ENCODE measurements around the gene NFAM1. TPM values are rescaled to one million over a fixed set of nuclear protein-coding genes. Genes with fewer than 3 reads are reported as not detected.

Gene NFAM1
- total and polyA plus RNA-seq, 8 donors = 0.74 to 28.0 (median 0.95) TPM

GRCh38 chr22:42335839-42336378, 96.3 kb downstream of the NFAM1 start:
- no peak for TF ChIP-seq CTCF (IDR thresholded peaks at IDR 0.05)
- ATAC-seq = no peak
- intact Hi-C loops (cut with DNase I) = no loop called here
- H3K4me1 ChIP-seq = no peaks in the 10 kb centered on the region
- H3K27me3 ChIP-seq = peaks cover 0 to 17% of the 10 kb centered on the region in 2 donors
- peak in 1 of 4 donors; percentile 52 for DNase-seq
- no peak overlapping the region for H3K27ac ChIP-seq
- H3K9me3 ChIP-seq = no peaks in the 10 kb centered on the region
- no peak overlapping the region for H3K4me3 ChIP-seq
- no peaks in the 10 kb centered on the region for H3K36me3 ChIP-seq

GRCh38 chr22:42334875-42335512, 97.2 kb downstream of the NFAM1 start:
- DNase-seq (peak in 1 of 4 donors; percentile 53), ATAC-seq (no peak)
- no peak overlapping the region for H3K4me3 ChIP-seq
- no peak for TF ChIP-seq CTCF (IDR thresholded peaks at IDR 0.05)
- H3K27me3 ChIP-seq = peaks cover 0 to 7% of the 10 kb centered on the region in 2 donors
- no peaks in the 10 kb centered on the region for H3K36me3 ChIP-seq
- intact Hi-C loops (cut with DNase I) = no loop called here
- no peaks in the 10 kb centered on the region for H3K4me1 ChIP-seq
- no peaks in the 10 kb centered on the region for H3K9me3 ChIP-seq
- H3K27ac ChIP-seq = no peak overlapping the region

GRCh38 chr22:42333544-42333943, 98.7 kb downstream of the NFAM1 start:
- no peak for TF ChIP-seq CTCF (IDR thresholded peaks at IDR 0.05)
- H3K27ac ChIP-seq = no peak overlapping the region
- DNase-seq = no peak
- H3K27me3 ChIP-seq = no peaks in the 10 kb centered on the region
- no peak overlapping the region for H3K4me3 ChIP-seq
- no peaks in the 10 kb centered on the region for H3K9me3 ChIP-seq
- no peak for ATAC-seq
- H3K36me3 ChIP-seq = no peaks in the 10 kb centered on the region
- intact Hi-C loops (cut with DNase I) = no loop called here
- H3K4me1 ChIP-seq = no peaks in the 10 kb centered on the region

- no peak for TF ChIP-seq CTCF (IDR thresholded peaks at IDR 0.05)
- Histone ChIP-seq H3K36me3 (no peaks in the 10 kb centered on the region), H3K9me3 (no peaks in the 10 kb centered on the region), H3K27ac (no peak overlapping the region), H3K27me3 (peaks cover 0 to 1% of the 10 kb centered on the region in 2 donors), H3K4me3 (no peak overlapping the region), H3K4me1 (no peaks in the 10 kb centered on the region)
- intact Hi-C loops (cut with DNase I) = no loop called here
- DNase-seq (no peak), ATAC-seq (no peak)
Measured at GRCh38 chr22:42332089-42332488, 100.1 kb downstream of the NFAM1 start.

GRCh38 chr22:42331014-42331413, 101.2 kb downstream of the NFAM1 start:
- H3K36me3 ChIP-seq = no peaks in the 10 kb centered on the region
- no peak overlapping the region for H3K4me3 ChIP-seq
- DNase-seq (peak in 1 of 4 donors; percentile 44), ATAC-seq (peak; percentile 17)
- intact Hi-C loops (cut with DNase I) = no loop called here
- H3K27me3 ChIP-seq = peaks cover 0 to 5% of the 10 kb centered on the region in 2 donors
- H3K9me3 ChIP-seq = no peaks in the 10 kb centered on the region
- no peak for TF ChIP-seq CTCF (IDR thresholded peaks at IDR 0.05)
- H3K27ac ChIP-seq = no peak overlapping the region
- H3K4me1 ChIP-seq = no peaks in the 10 kb centered on the region

Other genes starting within 250 kb of the NFAM1 start
- 10 to 100 TPM; 35.0 to 41.3 TPM for gene TCF20, start 161.8 kb downstream of the NFAM1 start, total RNA-seq
- gene TCF20, start 161.8 kb downstream of the NFAM1 start, polyA plus RNA-seq (ENCODE audit: insufficient read length in 6 of 6) = 10 to 100 TPM; 24.8 to 27.7 (median 25.1) TPM
- 10 to 100 TPM; 37.0 to 57.1 TPM for gene RRP7A, start 87.4 kb upstream of the NFAM1 start, total RNA-seq
- gene RRP7A, start 87.4 kb upstream of the NFAM1 start, polyA plus RNA-seq (ENCODE audit: insufficient read length in 6 of 6) = 10 to 100 TPM; 25.7 to 40.8 (median 28.6) TPM
- gene SERHL2, start 121.6 kb upstream of the NFAM1 start, total RNA-seq = 1 to 10 TPM; 2.1 to 3.0 TPM
- 10 to 100 TPM in 3 of 6 donors, 1 to 10 TPM in 3; 7.4 to 10.2 (median 9.7) TPM for gene SERHL2, start 121.6 kb upstream of the NFAM1 start, polyA plus RNA-seq (ENCODE audit: insufficient read length in 6 of 6)
- gene POLDIP3, start 182.5 kb upstream of the NFAM1 start, total RNA-seq = 10 to 100 TPM; 56.6 to 61.6 TPM
- gene POLDIP3, start 182.5 kb upstream of the NFAM1 start, polyA plus RNA-seq (ENCODE audit: insufficient read length in 6 of 6) = 100 to 1,000 TPM; 107 to 126 (median 111) TPM
- 1 to 10 TPM in 1 of 2 donors, under 1 TPM in 1; 0.60 to 1.2 TPM for gene ATP5MGL, start 208.2 kb upstream of the NFAM1 start, total RNA-seq
- gene ATP5MGL, start 208.2 kb upstream of the NFAM1 start, polyA plus RNA-seq (ENCODE audit: insufficient read length in 6 of 6) = under 1 TPM in 3 of 6 donors, not detected in 3; 0.23 to 0.45 (median 0.40) TPM
- gene CYB5R3, start 217.0 kb upstream of the NFAM1 start, total RNA-seq = 100 to 1,000 TPM; 250 to 265 TPM
- gene CYB5R3, start 217.0 kb upstream of the NFAM1 start, polyA plus RNA-seq (ENCODE audit: insufficient read length in 6 of 6) = 100 to 1,000 TPM; 116 to 153 (median 149) TPM